Activated gamma-delta T cell treated with anti-CD3 and anti-CD28 coated beads, Interleukin-2, amount 50 U/mL, for 16 hours (primary cell): ENCODE results near the gene TSPAN14.
"Not testable (repeated sequence)": the region's sequence is repeated elsewhere in the genome, so short reads cannot be mapped to it uniquely, and the experiment has no call there.

Source experiments
- DNase-seq: peaks from one replicate; pipeline ENCODE4 v3.0.0-alpha.2; 2020; ENCODE audit warnings: low read depth

Gene TSPAN14

GRCh38 chr10:80468806-80469421 lies 14.8 kb downstream of the TSPAN14 start:
- DNase-seq: no peak

GRCh38 chr10:80470266-80470665 lies 16.2 kb downstream of the TSPAN14 start:
- DNase-seq: no peak

- DNase-seq: no peak
Observed at GRCh38 chr10:80471001-80471400, 16.9 kb downstream of the TSPAN14 start.

DNA sequence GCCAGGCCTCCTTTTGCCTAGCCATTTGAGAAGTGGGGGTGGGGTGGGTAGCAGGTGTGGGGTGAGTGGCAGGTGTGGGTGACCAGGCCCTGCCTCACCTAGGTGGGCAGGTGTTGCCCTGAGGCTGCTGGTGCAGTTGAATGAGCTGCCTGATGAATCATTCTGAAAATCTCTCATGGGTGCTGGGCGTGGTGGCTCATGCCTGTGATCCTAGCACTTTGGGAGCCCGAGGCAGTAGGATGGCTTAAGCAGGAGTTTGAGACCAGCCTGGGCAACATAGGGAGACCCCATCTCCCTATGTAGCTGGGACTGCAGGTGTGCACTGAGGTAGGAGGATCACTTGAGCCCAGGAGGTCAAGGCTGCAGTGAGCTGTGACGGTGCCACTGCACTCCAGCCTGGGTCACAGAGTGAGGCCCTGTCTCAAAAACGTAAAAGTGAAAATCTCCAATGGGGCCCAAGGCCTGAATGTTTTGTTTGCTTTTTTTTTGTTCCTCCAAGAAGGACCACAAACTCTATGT lies 17.7 kb downstream of the TSPAN14 start:
- no peak for DNase-seq

DNA sequence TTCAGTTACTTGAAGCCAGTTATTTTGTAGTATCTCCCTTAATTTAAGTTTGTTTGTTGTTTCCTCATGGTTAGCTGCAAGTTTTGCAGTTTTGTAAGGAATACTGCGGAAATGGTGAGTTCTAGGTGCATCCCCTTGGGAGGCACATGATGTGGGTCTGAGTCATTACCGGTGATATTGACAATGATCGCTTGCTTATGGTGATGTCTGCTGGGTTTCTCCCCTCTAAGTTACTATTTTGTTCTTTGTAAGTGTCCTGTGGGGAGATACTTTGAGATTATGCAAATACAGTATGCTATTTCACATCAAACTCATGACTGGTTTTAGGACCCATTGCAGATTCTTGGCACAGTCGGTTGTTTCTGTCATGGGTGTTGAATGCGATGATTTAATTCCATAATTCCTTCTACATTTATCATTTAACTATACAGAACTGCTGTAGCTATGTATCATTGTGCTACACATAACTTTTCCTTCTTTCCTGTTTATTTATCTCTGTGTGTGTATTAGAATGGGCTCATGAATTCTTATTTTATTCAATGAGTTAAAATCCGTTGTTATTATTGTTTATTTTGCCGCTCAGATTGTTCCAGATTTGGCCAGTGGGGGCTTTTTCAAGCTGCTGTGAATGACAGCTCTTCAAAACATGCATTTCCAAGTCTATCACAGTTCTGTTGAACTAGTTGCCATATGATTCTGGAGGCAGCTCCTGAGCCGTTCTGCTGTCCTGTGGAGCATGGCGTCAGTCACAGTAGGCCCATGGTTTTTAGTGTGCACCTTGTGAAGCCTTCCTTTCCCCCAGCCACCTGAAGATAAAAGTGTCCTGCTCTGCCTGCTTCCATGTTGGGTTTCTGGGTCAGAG lies 18.4 kb downstream of the TSPAN14 start:
- DNase-seq: no peak

GRCh38 chr10:80473096-80473657 lies 19.1 kb downstream of the TSPAN14 start:
- no peak for DNase-seq

DNA sequence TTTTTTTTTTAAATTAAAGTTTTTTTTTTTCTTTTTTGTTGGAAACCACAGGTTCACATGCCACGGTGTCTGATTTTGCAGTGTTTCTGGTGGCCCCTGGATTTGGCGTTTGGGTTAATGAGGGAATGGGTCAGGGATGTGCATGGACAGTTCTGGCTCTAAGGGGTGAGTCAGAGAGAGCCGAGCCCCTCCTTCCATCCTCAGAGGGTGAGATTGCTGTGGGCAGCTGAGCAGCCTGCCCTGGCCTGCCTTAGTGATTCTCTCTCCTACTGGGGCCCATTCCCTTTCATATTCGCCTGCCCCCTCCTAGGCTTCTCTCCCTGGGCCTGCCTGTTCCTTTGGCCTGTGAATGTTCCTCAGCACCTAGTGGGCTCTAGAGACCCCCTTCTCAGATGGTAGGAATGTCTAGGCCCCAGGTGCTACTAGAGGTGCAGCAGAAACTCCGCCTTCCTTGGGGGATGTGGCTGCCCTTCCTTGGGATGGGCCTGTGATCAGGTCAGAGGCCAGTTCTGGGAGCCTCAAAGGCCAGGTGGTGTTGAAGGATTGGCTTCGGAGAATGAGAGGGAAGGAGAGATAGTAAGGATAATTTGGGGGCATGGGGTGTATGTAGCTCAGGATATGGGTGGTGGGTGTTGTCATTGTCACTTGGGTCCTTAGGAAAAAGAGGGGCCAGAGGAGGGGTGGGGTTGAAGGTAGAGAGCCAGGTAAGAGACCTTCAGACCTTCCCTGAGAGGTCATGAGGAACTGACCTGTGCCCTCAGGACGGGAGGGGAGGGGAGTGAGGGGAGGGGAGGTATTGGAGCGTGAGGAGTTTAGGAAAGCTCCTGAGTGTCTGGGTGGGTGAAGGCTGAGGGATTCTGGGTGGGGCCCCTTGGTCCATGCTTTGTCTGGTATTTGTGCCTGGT lies 19.8 kb downstream of the TSPAN14 start:
- no peak for DNase-seq

- no peak for DNase-seq
Observed at GRCh38 chr10:80474597-80474910, 20.4 kb downstream of the TSPAN14 start.

GRCh38 chr10:80474941-80475340 lies 20.8 kb downstream of the TSPAN14 start:
- no peak for DNase-seq

GRCh38 chr10:80475641-80476040 lies 21.5 kb downstream of the TSPAN14 start:
- not testable (repeated sequence) for DNase-seq

- no peak for DNase-seq
Observed at GRCh38 chr10:80476685-80477084, 22.6 kb downstream of the TSPAN14 start.

DNA sequence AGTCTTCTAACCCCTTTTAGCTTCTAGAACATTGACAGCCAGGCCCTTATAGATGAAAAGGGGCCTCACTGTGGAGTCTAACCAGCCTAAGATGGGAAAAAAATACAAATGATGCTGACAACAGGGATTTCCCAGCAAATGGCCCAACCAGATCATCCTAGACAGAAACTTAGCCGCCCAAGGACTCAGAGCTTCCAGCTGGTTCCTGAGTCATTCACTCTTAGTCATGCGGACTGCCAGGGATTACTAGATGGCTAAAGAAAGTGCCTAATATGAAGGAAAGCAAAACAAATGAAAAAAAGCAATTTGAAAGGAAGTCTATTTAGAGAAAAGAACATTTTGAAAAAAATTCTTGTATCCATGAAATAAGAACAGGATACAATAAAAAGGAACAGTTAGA lies 23.7 kb downstream of the TSPAN14 start:
- no peak for DNase-seq

DNA sequence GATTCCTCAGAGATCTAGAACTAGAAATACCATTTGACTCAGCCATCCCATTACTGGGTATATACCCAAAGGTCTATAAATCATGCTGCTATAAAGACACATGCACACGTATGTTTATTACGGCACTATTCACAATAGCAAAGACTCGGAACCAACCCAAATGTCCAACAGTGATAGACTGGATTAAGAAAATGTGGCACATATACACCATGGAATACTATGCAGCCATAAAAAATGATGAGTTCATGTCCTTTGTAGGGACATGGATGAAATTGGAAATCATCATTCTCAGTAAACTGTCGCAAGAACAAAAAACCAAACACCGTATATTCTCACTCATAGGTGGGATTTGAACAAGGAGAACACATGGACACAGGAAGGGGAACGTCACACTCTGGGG lies 26.3 kb downstream of the TSPAN14 start:
- not testable (repeated sequence) for DNase-seq

DNA sequence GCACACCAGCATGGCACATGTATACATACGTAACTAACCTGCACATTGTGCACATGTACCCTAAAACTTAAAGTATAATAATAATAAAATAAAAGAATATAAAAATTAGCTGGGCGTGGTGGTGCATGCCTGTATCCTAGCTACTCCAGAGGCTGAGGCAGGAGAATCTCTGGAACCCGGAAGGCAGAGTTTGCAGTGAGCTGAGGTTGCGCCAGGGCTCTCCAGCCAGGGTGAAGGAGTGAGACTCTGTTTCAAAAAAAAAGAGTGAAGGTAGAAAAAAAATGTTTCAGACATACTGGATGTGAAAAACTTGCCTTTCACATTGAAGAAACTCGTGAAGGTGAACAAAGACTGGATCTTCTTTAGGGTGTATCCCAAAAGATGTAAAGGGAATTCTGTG lies 26.7 kb downstream of the TSPAN14 start:
- no peak for DNase-seq

GRCh38 chr10:80484243-80484642 lies 30.1 kb downstream of the TSPAN14 start:
- no peak for DNase-seq

GRCh38 chr10:80484676-80485075 lies 30.6 kb downstream of the TSPAN14 start:
- no peak for DNase-seq

GRCh38 chr10:80485076-80485945 lies 31.2 kb downstream of the TSPAN14 start:
- DNase-seq: no peak

DNA sequence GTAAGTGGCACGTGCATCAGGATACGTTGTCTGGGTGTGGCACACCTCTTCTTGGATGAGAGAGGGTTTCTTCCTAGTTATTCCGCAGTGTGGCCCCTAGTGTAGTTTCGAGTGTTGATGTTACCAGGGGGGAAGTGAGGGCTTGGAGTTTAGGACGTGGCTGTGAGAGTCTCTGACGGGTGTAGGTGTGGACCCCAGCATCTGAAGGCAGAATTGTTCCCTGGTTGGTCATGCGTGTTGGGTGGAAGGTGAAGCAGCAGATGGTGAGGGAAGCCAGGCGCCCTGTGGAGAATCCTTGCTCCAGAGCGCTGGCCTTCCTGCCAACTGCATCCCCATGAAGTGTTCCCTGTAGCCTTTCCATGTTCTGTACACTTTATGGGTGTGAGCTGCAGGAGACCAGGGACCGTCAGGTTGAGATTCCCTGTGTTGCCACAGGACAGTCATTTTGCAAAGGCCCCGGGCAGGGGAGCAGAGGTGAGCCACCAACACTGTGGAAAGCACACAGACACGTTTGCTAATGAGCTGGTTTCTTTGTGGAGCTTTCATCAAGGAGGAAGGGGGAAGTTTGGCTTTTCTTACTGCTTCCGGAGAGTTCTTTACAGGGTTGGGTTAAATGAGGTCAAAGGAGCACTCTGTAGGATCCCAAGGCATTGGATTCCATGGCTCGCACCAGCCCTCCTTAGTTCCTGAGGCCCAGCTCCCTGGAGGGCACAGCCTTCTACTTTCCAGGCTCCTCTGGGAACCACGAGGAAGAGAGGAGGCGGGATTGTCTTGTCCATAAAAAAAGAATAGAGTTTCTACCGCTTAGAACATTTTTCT lies 32.0 kb downstream of the TSPAN14 start:
- DNase-seq: no peak

DNA sequence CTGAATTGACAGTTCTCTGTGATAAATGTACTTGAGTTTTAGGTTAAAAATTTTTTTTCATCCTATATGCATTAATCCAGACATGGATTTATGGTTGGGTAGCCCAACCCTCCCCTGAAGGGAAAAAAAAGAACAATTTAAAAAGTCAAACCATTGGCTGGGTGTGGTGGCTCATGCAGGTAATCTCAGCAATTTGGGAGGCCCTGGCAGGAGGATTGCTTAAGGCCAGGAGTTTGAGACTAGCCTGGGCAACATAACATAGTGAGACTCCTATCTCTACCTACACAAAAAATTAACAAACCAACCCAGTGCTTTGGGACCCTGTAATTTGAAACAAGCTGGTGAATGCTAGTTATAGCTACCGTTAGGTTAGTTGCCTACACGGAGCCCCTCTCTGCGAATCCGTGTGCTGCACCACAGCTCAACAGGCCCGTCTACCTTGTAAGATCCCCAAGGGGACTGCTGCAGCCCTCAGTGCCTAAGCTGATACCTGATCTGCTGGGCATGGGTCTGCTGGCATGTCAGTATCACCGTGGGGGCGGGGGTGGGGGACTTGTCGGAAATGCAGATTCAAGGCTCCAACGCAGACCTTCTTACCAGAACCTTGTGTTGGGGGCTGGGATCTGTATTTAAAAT lies 32.8 kb downstream of the TSPAN14 start:
- no peak for DNase-seq

DNA sequence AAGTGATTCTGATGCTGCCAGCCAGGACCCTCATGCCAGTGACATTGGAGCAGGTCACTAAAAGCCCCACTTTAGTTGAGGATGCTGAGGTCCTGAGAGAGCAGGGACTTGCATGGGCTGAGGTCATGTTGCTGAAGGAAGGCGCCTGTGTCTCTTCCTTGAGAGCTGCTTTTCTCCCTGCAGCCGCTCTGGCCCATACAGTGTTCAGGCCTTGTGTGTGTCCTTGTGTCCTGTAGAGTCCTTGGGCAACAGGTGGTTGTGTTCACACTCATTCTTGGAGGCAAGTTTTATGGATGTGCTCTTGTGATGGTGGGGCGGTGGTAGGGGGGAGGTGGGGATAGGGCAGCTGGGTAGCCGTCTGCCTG lies 33.3 kb downstream of the TSPAN14 start:
- DNase-seq: no peak
